ENCODE measurements around the gene POU2AF2. TPM values are rescaled to one million over a fixed set of nuclear protein-coding genes. Genes with fewer than 3 reads are reported as not detected.

POU2AF2 gene
- total RNA-seq, 2 donors from 2014 or later: not detected

DNA sequence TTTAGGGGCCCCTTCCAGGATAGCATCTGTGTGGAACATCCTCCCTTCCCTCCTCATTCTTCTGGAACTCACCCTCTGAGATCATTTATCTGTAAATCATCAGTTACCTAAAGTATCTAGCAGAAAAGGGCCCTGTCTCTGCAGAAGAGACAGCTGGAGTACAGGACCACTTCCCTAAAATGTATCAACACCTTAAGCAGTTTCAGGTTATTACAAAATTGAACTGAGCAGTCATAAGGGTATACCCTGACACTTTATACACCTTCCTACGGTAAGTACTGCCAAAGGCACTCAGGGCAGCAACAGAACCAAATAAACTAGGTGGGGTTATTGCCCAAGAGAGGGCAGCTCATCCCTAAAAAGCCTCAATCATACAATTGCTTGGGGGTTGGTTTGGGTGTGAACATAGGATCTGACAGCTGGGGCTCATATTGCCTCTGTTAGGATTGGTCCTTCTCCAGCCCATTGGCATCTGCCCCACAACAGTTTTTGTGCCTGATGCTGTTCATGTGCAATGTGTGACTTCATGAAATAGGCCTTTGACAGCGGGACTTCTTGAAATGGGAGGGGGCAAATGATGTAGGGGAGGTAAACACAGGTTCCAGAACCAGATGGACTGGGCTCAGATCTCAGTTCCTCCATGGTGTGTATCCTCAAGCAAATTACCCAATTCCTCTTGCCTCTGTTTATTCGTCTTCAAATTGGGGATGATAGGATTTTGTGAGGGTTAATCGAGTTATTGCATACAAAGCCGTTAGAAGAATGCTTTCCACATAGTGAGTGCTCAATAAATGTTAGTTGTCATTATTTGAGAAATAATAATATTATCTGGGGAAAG lies 55.7 kb downstream of the POU2AF2 start:
- H3K4me3 Mint-ChIP-seq: no peak overlapping the region
- no peaks in the 10 kb centered on the region for H3K4me1 Mint-ChIP-seq (ENCODE audit: low read depth in 2 of 2)
- no peak overlapping the region for H3K27ac Mint-ChIP-seq
- DNase-seq (ENCODE audit: low spot score) (no peak), ATAC-seq (no peak)
- peaks cover 29 to 42% of the 10 kb centered on the region in 2 donors for H3K27me3 Mint-ChIP-seq
- no peaks in the 10 kb centered on the region for H3K36me3 Mint-ChIP-seq
- H3K9me3 Mint-ChIP-seq: no peaks in the 10 kb centered on the region

DNA sequence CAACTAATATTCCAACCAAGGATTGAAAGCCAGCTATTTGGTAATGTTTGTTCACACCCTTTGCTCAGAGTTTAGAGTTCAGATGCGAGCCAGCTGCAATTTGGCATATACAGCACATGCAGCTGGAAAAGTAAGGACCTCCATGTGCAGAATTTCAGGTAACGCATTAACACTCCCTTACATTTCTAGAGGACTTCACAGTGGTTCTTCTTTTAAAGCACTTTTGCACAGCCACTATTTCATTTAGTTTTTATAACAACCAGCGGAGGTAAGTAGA lies 56.3 kb downstream of the POU2AF2 start:
- no peak overlapping the region for H3K4me3 Mint-ChIP-seq
- ATAC-seq (no peak), DNase-seq (ENCODE audit: low spot score) (no peak)
- H3K9me3 Mint-ChIP-seq: no peaks in the 10 kb centered on the region
- H3K36me3 Mint-ChIP-seq: no peaks in the 10 kb centered on the region
- peaks cover 30 to 47% of the 10 kb centered on the region in 2 donors for H3K27me3 Mint-ChIP-seq
- H3K4me1 Mint-ChIP-seq (ENCODE audit: low read depth in 2 of 2): no peaks in the 10 kb centered on the region
- H3K27ac Mint-ChIP-seq: no peak overlapping the region

DNA sequence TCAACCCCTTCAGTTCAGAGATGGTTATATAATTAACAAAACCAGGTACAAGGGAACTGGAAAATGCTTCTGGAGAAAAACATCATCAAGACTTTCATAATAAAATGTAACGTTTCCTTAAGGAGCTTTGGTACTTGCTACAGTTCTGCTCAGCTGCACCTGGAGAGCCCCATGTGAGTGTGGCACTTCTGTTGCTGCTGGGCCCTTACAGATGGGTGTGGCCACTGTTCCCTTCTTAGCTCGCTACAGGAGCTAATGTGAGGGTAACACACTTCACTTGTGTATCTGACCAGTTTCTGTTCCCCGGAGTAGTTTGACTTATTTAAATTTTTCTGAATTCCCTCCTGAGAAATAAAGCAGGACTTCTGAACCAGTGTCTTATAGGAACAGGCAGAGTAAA lies 56.8 kb downstream of the POU2AF2 start:
- H3K9me3 Mint-ChIP-seq: no peaks in the 10 kb centered on the region
- DNase-seq (ENCODE audit: low spot score) (no peak), ATAC-seq (no peak)
- no peak overlapping the region for H3K27ac Mint-ChIP-seq
- H3K27me3 Mint-ChIP-seq: peaks cover 30 to 52% of the 10 kb centered on the region in 2 donors
- no peak overlapping the region for H3K4me3 Mint-ChIP-seq
- no peaks in the 10 kb centered on the region for H3K36me3 Mint-ChIP-seq
- H3K4me1 Mint-ChIP-seq (ENCODE audit: low read depth in 2 of 2): no peaks in the 10 kb centered on the region

DNA sequence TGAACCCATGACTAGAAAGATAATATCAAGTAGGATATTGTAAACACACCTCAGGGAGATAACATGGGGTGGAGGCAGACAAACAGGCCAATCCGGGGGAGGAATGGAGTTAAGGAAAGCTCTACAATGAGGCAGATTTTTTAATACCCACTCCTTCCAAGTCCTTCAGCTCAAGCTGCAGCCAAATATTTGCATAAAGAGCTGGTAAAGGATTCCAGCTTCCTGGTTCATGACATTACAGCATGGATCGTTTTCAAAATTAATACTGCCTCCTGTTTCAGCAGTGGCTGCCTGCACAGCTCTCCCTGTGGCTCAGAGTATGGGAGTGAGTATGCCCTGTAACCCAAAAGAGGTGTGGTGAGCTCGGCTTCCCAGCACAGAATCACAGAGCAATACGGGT lies 57.9 kb downstream of the POU2AF2 start:
- Mint-ChIP-seq H3K27me3 (peaks cover 27 to 53% of the 10 kb centered on the region in 2 donors), H3K4me1 (ENCODE audit: low read depth in 2 of 2) (no peaks in the 10 kb centered on the region), H3K4me3 (no peak overlapping the region), H3K27ac (no peak overlapping the region), H3K36me3 (no peaks in the 10 kb centered on the region), H3K9me3 (no peaks in the 10 kb centered on the region)
- ATAC-seq (no peak), DNase-seq (ENCODE audit: low spot score) (no peak)

DNA sequence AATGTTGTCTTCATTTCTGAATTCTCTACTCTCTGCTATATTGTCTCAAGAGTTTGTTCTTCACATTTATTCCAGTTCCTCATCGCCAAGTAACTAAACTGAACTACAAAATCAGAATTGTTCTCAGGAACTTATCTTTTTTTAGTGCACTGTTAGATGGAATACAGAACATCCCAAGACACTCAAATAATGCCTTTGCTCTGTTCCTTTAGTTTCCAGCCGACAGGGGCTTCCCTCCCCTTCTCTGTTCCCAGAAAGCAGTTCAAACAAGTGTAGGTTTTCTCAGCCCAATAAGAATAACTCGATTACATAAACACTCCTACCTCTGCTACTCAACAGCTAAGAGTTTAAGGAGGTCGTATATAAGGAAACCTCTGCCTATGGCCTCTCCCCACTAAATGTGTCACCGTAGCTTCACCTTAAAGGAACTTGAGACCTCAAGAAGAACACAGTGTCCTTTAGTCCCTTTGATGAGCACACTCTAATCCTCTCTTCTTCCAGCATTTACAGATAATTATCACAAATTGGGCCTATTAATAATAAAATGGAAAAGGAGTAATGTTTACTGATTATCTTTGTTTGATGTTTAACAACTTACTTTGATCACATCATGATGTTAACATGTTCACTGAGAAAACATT lies 59.8 kb downstream of the POU2AF2 start:
- no peak for DNase-seq (ENCODE audit: low spot score)
- H3K4me1 Mint-ChIP-seq (ENCODE audit: low read depth in 2 of 2): no peaks in the 10 kb centered on the region
- no peaks in the 10 kb centered on the region for H3K36me3 Mint-ChIP-seq
- peaks cover 23 to 50% of the 10 kb centered on the region in 2 donors for H3K27me3 Mint-ChIP-seq
- no peaks in the 10 kb centered on the region for H3K9me3 Mint-ChIP-seq
- no peak overlapping the region for H3K4me3 Mint-ChIP-seq
- ATAC-seq: no peak
- H3K27ac Mint-ChIP-seq: no peak overlapping the region

DNA sequence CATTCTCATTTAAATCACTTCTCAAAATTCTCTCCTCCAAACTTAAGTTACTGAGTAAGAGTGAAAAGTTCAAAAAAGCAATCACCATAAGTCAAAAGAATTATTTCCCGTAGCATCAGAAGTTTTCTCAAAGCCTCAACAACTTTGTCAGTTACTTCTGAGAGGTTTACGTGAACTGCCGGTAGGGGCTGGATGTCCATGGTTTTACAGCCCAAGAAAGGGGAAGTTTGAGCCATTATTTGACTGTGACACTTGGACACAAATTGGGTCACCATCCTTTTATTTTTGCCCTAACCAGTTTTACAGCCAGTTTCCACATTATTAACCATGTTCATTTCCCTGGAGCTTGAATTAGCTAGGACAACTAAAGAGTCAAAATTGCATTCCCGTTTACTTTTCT lies 60.4 kb downstream of the POU2AF2 start:
- Mint-ChIP-seq H3K27me3 (peaks cover 17 to 44% of the 10 kb centered on the region in 2 donors), H3K36me3 (no peaks in the 10 kb centered on the region), H3K27ac (no peak overlapping the region), H3K4me1 (ENCODE audit: low read depth in 2 of 2) (no peaks in the 10 kb centered on the region), H3K9me3 (no peaks in the 10 kb centered on the region), H3K4me3 (no peak overlapping the region)
- no peak for DNase-seq (ENCODE audit: low spot score)
- no peak for ATAC-seq

DNA sequence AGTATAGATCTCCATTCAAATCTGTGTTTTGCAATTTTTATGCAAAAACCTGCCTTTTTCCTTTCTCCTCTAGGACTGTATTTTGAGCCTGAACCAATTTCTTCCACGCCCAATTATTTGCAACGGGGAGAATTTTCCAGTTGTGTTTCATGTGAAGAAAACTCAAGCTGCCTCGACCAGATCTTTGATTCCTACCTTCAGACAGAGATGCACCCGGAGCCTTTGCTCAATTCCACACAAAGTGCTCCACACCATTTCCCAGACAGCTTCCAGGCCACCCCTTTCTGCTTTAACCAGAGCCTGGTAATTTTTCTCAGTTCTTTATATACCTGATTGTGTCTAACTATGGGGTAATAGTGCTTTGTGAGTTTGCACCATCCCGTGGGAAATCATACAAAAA lies 60.8 kb downstream of the POU2AF2 start:
- no peak for ATAC-seq
- H3K9me3 Mint-ChIP-seq: no peaks in the 10 kb centered on the region
- no peak for DNase-seq (ENCODE audit: low spot score)
- no peak overlapping the region for H3K27ac Mint-ChIP-seq
- peaks cover 16 to 43% of the 10 kb centered on the region in 2 donors for H3K27me3 Mint-ChIP-seq
- no peak overlapping the region for H3K4me3 Mint-ChIP-seq
- H3K36me3 Mint-ChIP-seq: no peaks in the 10 kb centered on the region
- no peaks in the 10 kb centered on the region for H3K4me1 Mint-ChIP-seq (ENCODE audit: low read depth in 2 of 2)

DNA sequence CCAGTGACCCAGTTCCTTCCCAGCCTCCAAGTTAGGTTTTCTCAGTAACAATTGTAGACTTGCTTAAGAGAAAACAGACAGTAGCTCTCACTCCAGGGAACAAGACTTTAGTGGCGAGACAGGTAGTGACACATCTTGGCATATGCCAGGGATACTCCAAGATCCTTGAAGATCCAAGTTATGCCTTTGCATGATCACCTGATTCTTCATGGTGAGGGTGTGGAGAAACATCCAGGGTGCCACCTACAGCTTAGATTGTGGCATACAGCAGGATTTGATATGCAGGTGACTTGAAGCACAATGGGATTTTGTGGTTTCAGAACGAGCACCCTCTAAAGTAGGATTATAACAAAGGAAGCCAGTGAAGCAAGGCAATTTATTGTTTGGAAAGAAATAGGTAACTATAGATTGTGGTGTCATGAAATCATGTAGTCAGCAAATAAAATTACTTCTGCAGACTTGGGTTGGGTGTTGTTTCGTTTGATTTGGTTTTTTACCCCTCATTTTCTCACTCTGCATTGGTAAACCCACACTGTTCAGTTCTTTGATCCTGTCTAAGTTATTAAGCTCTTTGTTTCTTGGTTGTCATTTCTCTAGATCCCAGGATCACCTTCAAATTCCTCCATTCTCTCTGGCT lies 62.1 kb downstream of the POU2AF2 start:
- Mint-ChIP-seq H3K4me1 (ENCODE audit: low read depth in 2 of 2) (no peaks in the 10 kb centered on the region), H3K27ac (no peak overlapping the region), H3K36me3 (no peaks in the 10 kb centered on the region), H3K4me3 (no peak overlapping the region), H3K9me3 (no peaks in the 10 kb centered on the region), H3K27me3 (peaks cover 16 to 38% of the 10 kb centered on the region in 2 donors)
- no peak for DNase-seq (ENCODE audit: low spot score)
- no peak for ATAC-seq

DNA sequence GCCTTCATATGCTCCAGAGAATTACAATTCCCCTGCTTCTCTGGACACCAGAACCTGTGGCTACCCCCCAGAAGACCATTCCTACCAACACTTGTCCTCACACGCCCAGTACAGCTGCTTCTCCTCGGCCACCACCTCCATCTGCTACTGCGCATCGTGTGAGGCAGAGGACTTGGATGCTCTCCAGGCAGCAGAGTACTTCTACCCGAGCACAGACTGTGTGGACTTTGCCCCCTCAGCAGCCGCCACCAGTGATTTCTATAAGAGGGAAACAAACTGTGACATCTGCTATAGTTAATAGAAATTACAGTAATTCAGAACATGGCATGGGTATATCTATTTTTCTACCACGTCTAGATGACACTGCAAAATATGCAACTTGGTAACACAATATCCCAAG lies 62.6 kb downstream of the POU2AF2 start:
- Mint-ChIP-seq H3K9me3 (no peaks in the 10 kb centered on the region), H3K36me3 (no peaks in the 10 kb centered on the region), H3K4me3 (no peak overlapping the region), H3K4me1 (ENCODE audit: low read depth in 2 of 2) (no peaks in the 10 kb centered on the region), H3K27ac (no peak overlapping the region), H3K27me3 (peaks cover 16 to 32% of the 10 kb centered on the region in 2 donors)
- DNase-seq (ENCODE audit: low spot score) (no peak), ATAC-seq (no peak)

DNA sequence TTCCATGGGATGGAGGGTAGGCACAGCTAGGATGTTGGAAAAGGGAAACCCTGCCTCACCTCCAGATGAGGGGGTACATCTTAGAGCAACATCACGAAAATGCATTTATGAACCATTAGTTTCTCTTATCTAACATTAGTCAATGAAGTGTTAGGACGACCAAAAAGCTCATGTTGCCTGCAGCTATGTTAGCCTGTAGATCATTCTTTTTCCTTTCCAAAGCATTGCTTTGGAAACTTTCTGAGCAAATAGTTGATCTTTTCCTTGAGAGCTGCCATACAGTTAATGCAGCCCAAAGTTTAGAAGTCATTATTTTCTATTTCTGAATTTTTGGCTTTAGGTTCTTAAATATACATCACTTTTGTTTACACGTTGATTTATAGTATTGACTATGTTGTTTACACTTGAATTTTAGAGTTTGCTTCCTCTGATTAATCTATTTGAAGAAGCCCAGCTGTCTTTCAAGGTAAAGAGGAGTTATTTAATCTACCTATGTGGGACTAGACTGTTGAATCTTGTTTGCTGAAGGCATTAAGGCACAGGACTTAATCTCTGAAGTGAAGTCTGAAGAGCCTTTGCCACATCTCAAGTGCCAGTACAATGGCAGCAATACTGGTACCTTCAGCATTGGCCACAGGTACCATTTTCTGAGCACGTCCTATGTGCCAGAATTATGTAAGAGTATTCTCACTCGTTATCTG lies 63.8 kb downstream of the POU2AF2 start:
- H3K4me1 Mint-ChIP-seq (ENCODE audit: low read depth in 2 of 2): no peaks in the 10 kb centered on the region
- H3K36me3 Mint-ChIP-seq: no peaks in the 10 kb centered on the region
- H3K9me3 Mint-ChIP-seq: peaks cover 1% of the 10 kb centered on the region
- no peak overlapping the region for H3K4me3 Mint-ChIP-seq
- no peak overlapping the region for H3K27ac Mint-ChIP-seq
- H3K27me3 Mint-ChIP-seq: peaks cover 18 to 36% of the 10 kb centered on the region in 2 donors
- DNase-seq (ENCODE audit: low spot score) (no peak), ATAC-seq (no peak)

DNA sequence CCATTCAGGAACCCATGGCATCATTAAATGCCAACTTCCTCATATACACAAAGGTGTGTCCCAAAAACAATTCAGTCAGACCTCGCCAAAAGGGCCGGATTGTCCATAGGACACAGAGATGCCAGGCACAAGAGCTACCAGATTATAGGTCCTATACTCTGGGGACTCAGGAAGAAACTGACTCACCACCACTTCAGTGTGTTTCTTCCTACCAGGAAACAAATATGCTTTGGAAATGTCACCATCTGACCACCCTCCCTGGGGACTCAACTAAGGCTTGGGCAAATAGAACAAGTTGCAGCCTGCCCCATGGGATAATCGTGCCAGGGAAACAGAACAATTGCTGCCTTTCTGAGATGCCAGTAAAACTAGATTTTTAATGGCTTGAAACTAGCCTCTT lies 64.6 kb downstream of the POU2AF2 start:
- DNase-seq (ENCODE audit: low spot score): no peak
- no peak overlapping the region for H3K27ac Mint-ChIP-seq
- peak in 1 of 2 donors; percentile 45 for ATAC-seq
- H3K9me3 Mint-ChIP-seq: peaks cover 2% of the 10 kb centered on the region
- no peak overlapping the region for H3K4me3 Mint-ChIP-seq
- no peaks in the 10 kb centered on the region for H3K4me1 Mint-ChIP-seq (ENCODE audit: low read depth in 2 of 2)
- H3K27me3 Mint-ChIP-seq: peaks cover 20 to 40% of the 10 kb centered on the region in 2 donors
- no peaks in the 10 kb centered on the region for H3K36me3 Mint-ChIP-seq

DNA sequence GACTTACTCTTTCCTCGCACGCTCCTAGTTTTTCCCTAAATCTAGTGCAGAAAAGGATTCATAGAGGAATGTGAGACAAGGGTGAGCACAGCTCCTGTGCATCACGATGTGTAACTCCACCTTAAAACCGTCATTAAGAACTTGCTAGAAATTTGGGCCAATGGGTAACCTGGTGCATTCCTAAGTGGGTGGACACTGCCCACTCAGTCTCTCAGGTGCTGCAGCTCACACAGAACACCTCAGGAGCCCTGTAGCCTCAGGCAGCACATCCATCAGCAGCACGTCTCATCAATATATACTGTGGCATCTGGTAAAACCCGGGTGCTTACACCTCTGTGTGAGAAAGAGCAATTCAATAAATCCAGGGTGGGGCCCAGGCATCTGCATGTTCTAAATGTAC lies 65.2 kb downstream of the POU2AF2 start:
- Mint-ChIP-seq H3K4me1 (ENCODE audit: low read depth in 2 of 2) (no peaks in the 10 kb centered on the region), H3K27ac (no peak overlapping the region), H3K36me3 (no peaks in the 10 kb centered on the region), H3K4me3 (no peak overlapping the region), H3K9me3 (peaks cover 2% of the 10 kb centered on the region), H3K27me3 (peaks cover 23 to 40% of the 10 kb centered on the region in 2 donors)
- ATAC-seq (no peak), DNase-seq (ENCODE audit: low spot score) (no peak)

DNA sequence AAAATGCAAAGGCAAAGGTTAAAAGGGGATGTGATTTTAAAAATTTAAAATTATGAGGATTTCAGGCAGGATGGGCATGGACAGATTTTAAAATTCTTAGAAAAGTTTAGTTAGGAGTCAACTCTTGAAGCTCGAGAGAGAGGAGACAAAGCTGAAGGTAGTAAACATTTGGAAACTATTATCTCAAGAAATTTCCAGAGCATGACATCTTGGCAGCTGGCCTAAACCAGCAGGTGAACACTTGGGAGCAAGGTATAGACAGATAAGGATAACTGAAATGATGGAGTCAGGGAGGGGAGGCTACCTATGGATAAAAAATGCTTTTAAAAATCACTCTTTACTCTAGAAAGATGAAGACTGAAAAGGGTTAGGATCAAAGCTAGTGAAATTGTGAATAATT lies 66.6 kb downstream of the POU2AF2 start:
- no peak for DNase-seq (ENCODE audit: low spot score)
- no peak overlapping the region for H3K4me3 Mint-ChIP-seq
- H3K27ac Mint-ChIP-seq: no peak overlapping the region
- H3K9me3 Mint-ChIP-seq: peaks cover 2% of the 10 kb centered on the region
- H3K4me1 Mint-ChIP-seq (ENCODE audit: low read depth in 2 of 2): no peaks in the 10 kb centered on the region
- H3K36me3 Mint-ChIP-seq: no peaks in the 10 kb centered on the region
- H3K27me3 Mint-ChIP-seq: peaks cover 26 to 34% of the 10 kb centered on the region in 2 donors
- ATAC-seq: no peak

DNA sequence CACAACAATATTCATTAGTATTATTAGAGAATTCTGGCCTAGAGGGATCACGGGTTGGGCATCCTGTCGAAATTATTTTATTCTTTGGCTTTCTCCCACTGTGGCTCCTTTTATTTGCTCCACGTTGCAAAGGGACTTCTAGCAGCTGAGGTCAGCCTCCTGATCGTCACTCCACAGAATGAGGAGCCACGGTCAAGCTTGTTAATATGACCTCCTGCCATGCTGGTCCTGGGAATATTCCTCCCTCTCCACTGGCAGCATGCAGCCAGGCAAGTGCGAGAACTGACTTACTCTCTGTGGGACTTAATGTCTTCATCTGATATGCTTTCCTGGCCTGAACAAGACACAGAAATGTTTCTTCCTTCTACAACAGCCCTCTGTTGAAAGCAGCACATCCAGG lies 73.8 kb downstream of the POU2AF2 start:
- Mint-ChIP-seq H3K36me3 (no peaks in the 10 kb centered on the region), H3K27me3 (peaks cover 27% of the 10 kb centered on the region in 2 donors), H3K4me3 (no peak overlapping the region), H3K4me1 (ENCODE audit: low read depth in 2 of 2) (no peaks in the 10 kb centered on the region), H3K9me3 (peaks cover 2% of the 10 kb centered on the region), H3K27ac (no peak overlapping the region)
- ATAC-seq: no peak
- DNase-seq (ENCODE audit: low spot score): no peak

Data from natural killer cell treated with Interleukin-12 subunit alpha and Interleukin-12 subunit beta and Interleukin-15 and Interleukin-18, amount 100 ng/mL, for 72 hours (primary cell).